Testis (tissue), 3 donors: ENCODE data around the gene RMDN2. TPM values are rescaled to one million over a fixed set of nuclear protein-coding genes. Genes with fewer than 3 reads are reported as not detected.

Source experiments
- DNase-seq: peaks from one replicate; pipeline ENCODE4 v3.0.0-alpha.2; 2019
- H3K27ac ChIP-seq, 2 donors: fragments of 200-600 bp; sonication (generic); one replicate each; pipeline ENCODE4 v1.5.1; 2019
- H3K27me3 ChIP-seq: fragments of 200-600 bp; sonication (generic); one replicate; pipeline ENCODE4 v1.5.1; 2019
- H3K36me3 ChIP-seq: fragments of 200-600 bp; sonication (generic); one replicate; pipeline ENCODE4 v1.5.1; 2017; ENCODE audit warnings: low read depth; ENCODE audit errors: missing control alignments
- H3K4me1 ChIP-seq: fragments of 200-600 bp; sonication (generic); one replicate; pipeline ENCODE4 v1.5.1; 2019
- H3K4me3 ChIP-seq, 2 donors: fragments of 200-600 bp; sonication (generic); one replicate each; pipeline ENCODE4 v1.5.1; 2017 to 2019
- H3K9me3 ChIP-seq: fragments of 200-600 bp; sonication (generic); one replicate; pipeline ENCODE4 v1.5.1; 2017
- CTCF ChIP-seq, 3 experiments: fragments of 450-650 bp in 2 of 3; fragments of 200-600 bp in 1 of 3; sonication (generic) in 1 of 3; IDR thresholded peaks; one replicate each; pipeline ENCODE4 v1.5.1; 2016 to 2019; ENCODE audit warnings: antibody characterized with exemption in 3 of 3, mild to moderate bottlenecking in 2 of 3, moderate library complexity in 1 of 3
- POLR2A ChIP-seq: fragments of 450-650 bp; IDR thresholded peaks from one replicate; pipeline ENCODE4 v1.6.1; 2017; ENCODE audit warnings: antibody characterized with exemption, mild to moderate bottlenecking, moderate library complexity
- WGBS, 2 donors: methylation state at CpG; one replicate each; pipeline ENCODE4 v1.1.5; 2018; 5-methylcytosine and 5-hydroxymethylcytosine counted together
- intact Hi-C: fragments of 100-400 bp; cut with DNase I; formaldehyde crosslinking; loops from one replicate; pipeline ENCODE4 v1.15.1; 2023; ENCODE audit warnings: low total_unique reads
- polyA plus RNA-seq: library from polyadenylated mRNA; stranded (reverse); fragments of 350-450 nt; fragmentation: Illumina TruSeq; extraction: RNeasy Lipid Tissue Mini Kit (QIAGEN cat#74804); gene quantifications from one replicate; pipeline ENCODE4 v1.2.3, GENCODE V29; 2014; ENCODE audit warnings: low read depth, low replicate concordance; ENCODE audit not compliant: insufficient read depth
- total RNA-seq, 2 donors: library from RNA; depleted of rRNA; stranded (reverse); fragments of >200 nt; gene quantifications; one replicate each; pipeline ENCODE4 v1.2.3, GENCODE V29; 2016

The RMDN2 gene
- total and polyA plus RNA-seq, 3 donors from 2014 or later = 22.8 to 34.9 (median 31.6) TPM

- H3K36me3 ChIP-seq = no peaks in the 10 kb centered on the region
Observed at GRCh38 chr2:37891846-37892435, 33.1 kb upstream of the RMDN2 start.

DNA sequence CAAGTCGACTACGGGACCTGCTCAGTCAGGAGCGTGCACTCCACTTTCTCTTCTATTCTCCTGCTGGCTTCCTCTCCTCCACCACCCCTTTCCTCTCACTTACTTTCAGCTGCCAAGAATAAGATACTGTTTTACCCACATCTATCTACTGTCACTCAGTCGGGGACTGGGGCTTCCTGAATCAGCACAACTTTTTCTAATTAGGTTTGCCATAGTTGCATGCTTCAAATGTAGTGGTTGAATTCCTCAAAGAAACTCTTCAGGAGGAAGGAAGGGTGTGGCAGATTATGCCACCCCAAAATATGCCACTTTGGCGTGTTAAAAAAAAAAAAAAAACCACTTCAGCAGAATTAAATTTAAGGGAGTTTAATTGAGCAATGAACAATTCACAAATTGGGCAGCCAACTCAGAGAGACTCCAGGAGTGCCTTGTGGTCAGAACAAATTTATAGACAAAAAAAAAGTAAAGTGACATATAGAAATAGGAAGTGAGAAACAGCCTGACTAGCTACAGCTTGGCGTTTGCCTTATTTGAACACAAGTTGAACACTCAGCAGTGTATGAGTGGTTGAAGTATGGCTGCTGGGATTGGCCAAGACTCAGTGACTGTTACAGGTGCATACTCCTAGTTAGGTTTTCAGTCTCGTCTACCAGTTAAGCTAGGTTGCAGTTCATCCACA, 32.5 kb upstream of the RMDN2 start:
- 65% methylated on average over 7 of the region's 7 CpGs for WGBS, 2 donors
- H3K9me3 ChIP-seq = no peaks in the 10 kb centered on the region
- H3K27ac ChIP-seq = no peak overlapping the region
- H3K4me3 ChIP-seq = no peak overlapping the region
- no peak for DNase-seq
- no peak for TF ChIP-seq POLR2A
- no peak for TF ChIP-seq CTCF (IDR thresholded peaks at IDR 0.05)
- intact Hi-C loops = no loop called here
- no peaks in the 10 kb centered on the region for H3K36me3 ChIP-seq
- H3K27me3 ChIP-seq = no peaks in the 10 kb centered on the region
- H3K4me1 ChIP-seq = peaks cover 17% of the 10 kb centered on the region

More at GRCh38 chr2:37891846-37892435, 33.1 kb upstream of the RMDN2 start:
- TF ChIP-seq POLR2A (no peak), CTCF (IDR thresholded peaks at IDR 0.05) (no peak)
- DNase-seq = no peak
- no peaks in the 10 kb centered on the region for H3K27me3 ChIP-seq
- intact Hi-C loops = no loop called here
- H3K9me3 ChIP-seq = no peaks in the 10 kb centered on the region
- no peak overlapping the region for H3K27ac ChIP-seq
- H3K4me1 ChIP-seq = peaks cover 17% of the 10 kb centered on the region
- no peak overlapping the region for H3K4me3 ChIP-seq
- WGBS, 2 donors = 51 to 53% methylated on average over 5 of the region's 5 CpGs

- 82 to 86% methylated on average over 1 of the region's 1 CpG for WGBS, 2 donors
- intact Hi-C loops = no loop called here
- no peaks in the 10 kb centered on the region for H3K36me3 ChIP-seq
Observed at GRCh38 chr2:37893327-37893726, 31.8 kb upstream of the RMDN2 start.

DNA sequence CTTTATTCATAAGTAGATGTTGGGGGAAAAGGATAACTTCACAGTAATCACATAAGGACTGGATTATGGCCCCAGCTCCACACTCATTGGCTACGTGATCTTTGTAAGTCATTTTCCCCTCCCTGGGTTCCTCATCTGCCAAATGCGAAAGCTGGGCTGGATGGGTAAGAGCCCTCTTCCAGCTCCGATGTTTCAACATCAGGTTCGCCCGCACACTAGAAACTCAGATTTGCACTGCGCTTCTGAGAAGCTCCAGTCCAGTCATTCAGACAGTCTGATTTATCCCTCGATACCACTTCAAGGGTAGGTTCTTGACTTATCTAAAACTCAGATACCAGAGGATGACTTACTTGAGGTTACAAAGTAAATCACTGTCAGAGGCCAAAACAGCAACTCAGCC, 31.0 kb upstream of the RMDN2 start:
- TF ChIP-seq POLR2A (no peak), CTCF (IDR thresholded peaks at IDR 0.05) (no peak)
- no peak overlapping the region for H3K27ac ChIP-seq
- intact Hi-C loops = no loop called here

More at GRCh38 chr2:37893327-37893726, 31.8 kb upstream of the RMDN2 start:
- TF ChIP-seq CTCF (IDR thresholded peaks at IDR 0.05) (no peak), POLR2A (no peak)
- Histone ChIP-seq H3K9me3 (no peaks in the 10 kb centered on the region), H3K4me3 (no peak overlapping the region), H3K4me1 (peaks cover 17% of the 10 kb centered on the region), H3K27me3 (no peaks in the 10 kb centered on the region), H3K27ac (no peak overlapping the region)
- no peak for DNase-seq

More for the DNA sequence above, 31.0 kb upstream of the RMDN2 start:
- no peak overlapping the region for H3K4me3 ChIP-seq
- no peaks in the 10 kb centered on the region for H3K36me3 ChIP-seq
- 90 to 94% methylated on average over 7 of the region's 7 CpGs for WGBS, 2 donors
- peaks cover 17% of the 10 kb centered on the region for H3K4me1 ChIP-seq
- no peaks in the 10 kb centered on the region for H3K27me3 ChIP-seq
- H3K9me3 ChIP-seq = no peaks in the 10 kb centered on the region
- DNase-seq = no peak
